GM21528 (cell line): ENCODE results near the gene ALDH1A2.

Experiments used
- ATAC-seq: cut with Tn5 transposase; IDR thresholded peaks from one replicate; pipeline ENCODE4 v1.9.1; 2021; ENCODE audit warnings: mild to moderate bottlenecking, moderate library complexity; ENCODE audit not compliant: unreplicated experiment, low FRiP score

ALDH1A2 gene

GRCh38 chr15:57947781-57948180 is 117.7 kb downstream of the ALDH1A2 start:
- ATAC-seq = no peak

- no peak for ATAC-seq
These were observed 118.2 kb downstream of the ALDH1A2 start for GRCh38 chr15:57947282-57947681.

- ATAC-seq = no peak
These were observed 118.9 kb downstream of the ALDH1A2 start for GRCh38 chr15:57946491-57947048.

- no peak for ATAC-seq
These were observed 119.9 kb downstream of the ALDH1A2 start for GRCh38 chr15:57945616-57946015.

- no peak for ATAC-seq
These were observed 121.6 kb downstream of the ALDH1A2 start for GRCh38 chr15:57943754-57944420.

- no peak for ATAC-seq
These were observed 122.3 kb downstream of the ALDH1A2 start for GRCh38 chr15:57943171-57943570.

GRCh38 chr15:57941816-57942215 is 123.7 kb downstream of the ALDH1A2 start:
- ATAC-seq = no peak

- ATAC-seq = no peak
These were observed 133.2 kb downstream of the ALDH1A2 start for GRCh38 chr15:57932348-57932747.

GRCh38 chr15:57931570-57931969 is 133.9 kb downstream of the ALDH1A2 start:
- ATAC-seq = no peak

- no peak for ATAC-seq
These were observed 138.3 kb downstream of the ALDH1A2 start for GRCh38 chr15:57927091-57927631.

GRCh38 chr15:57925650-57926049 is 139.9 kb downstream of the ALDH1A2 start:
- no peak for ATAC-seq

GRCh38 chr15:57924598-57924997 is 140.9 kb downstream of the ALDH1A2 start:
- ATAC-seq = no peak

- ATAC-seq = no peak
These were observed 141.8 kb downstream of the ALDH1A2 start for GRCh38 chr15:57923750-57924149.

- no peak for ATAC-seq
These were observed 142.2 kb downstream of the ALDH1A2 start for GRCh38 chr15:57923306-57923705.

- ATAC-seq = no peak
These were observed 142.7 kb downstream of the ALDH1A2 start for GRCh38 chr15:57922776-57923175.

GRCh38 chr15:57921371-57921770 is 144.1 kb downstream of the ALDH1A2 start:
- ATAC-seq = no peak

GRCh38 chr15:57920911-57921310 is 144.6 kb downstream of the ALDH1A2 start:
- ATAC-seq = no peak

- no peak for ATAC-seq
These were observed 145.8 kb downstream of the ALDH1A2 start for GRCh38 chr15:57919754-57920153.

- ATAC-seq = no peak
These were observed 147.5 kb downstream of the ALDH1A2 start for GRCh38 chr15:57917998-57918397.

- no peak for ATAC-seq
These were observed 148.8 kb downstream of the ALDH1A2 start for GRCh38 chr15:57916695-57917094.

- no peak for ATAC-seq
These were observed 149.5 kb downstream of the ALDH1A2 start for GRCh38 chr15:57915827-57916531.
